ENCODE results near the gene STX18. TPM values are rescaled to one million over a fixed set of nuclear protein-coding genes. Genes with fewer than 3 reads are reported as not detected.

STX18 gene
- polyA plus RNA-seq, 4 donors = 24.2 to 55.0 (median 38.7) TPM

DNA sequence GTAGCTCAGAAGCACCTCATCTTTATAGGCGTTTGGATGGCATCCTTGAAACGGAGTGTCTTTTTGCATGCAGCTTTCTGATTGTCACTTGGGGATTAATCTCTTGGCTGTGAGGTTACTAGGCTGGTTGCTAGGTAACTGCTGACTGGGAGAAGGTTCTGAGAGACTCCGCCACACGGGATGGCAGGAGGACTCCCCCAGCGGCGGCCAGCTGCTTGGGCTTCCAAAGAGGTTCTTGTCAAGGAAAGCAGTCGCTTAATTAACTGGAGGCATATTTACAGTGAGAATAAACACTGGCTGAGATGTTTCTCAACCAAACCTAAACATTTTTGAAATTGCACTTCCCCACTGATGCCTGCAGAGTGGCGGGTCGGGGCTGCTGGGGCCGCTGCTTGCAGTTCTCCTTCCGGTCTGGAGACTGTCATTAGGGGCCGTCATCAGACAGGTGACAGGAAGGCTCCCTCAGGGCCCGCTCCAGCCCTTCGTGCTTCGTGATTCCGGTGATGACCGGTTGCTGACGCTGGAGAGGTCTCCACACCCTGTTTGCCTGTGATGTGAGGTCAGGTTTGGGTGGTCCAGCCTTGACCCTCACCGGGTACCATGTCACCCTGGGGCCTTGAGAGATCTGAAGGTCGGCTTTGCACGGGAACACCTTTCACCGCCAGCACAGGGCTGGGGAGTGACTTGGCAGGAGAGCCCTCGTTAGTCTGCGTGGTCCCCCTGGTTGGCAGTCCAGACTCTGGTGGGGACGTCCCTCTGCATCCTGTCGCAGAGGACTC lies 145.8 kb downstream of the STX18 start:
- H3K9me3 ChIP-seq (ENCODE audit: control insufficient read depth in 2 of 2, insufficient read depth in 1 of 2, low read depth in 1 of 2, low read length in 1 of 2) = no peaks in the 10 kb centered on the region
- H3K4me3 ChIP-seq (ENCODE audit: low read depth in 1 of 3, low read length in 3 of 3) = no peak overlapping the region
- DNase-seq (peak in 1 of 2 donors; percentile 46), FAIRE-seq (no peak)
- H3K27ac ChIP-seq (ENCODE audit: low read depth in 1 of 3, low read length in 2 of 3) = peak overlapping the region in 1 of 3 donors; percentile 69
- peaks cover 0 to 7% (median 0%) of the 10 kb centered on the region in 3 donors for H3K36me3 ChIP-seq (ENCODE audit: control insufficient read depth in 3 of 3, insufficient read depth in 2 of 3, low read depth in 1 of 3, low read length in 3 of 3)
- H3K27me3 ChIP-seq (ENCODE audit: control insufficient read depth in 3 of 3, insufficient read depth in 3 of 3, low read length in 3 of 3) = peaks cover 0 to 19% (median 2%) of the 10 kb centered on the region in 3 donors
- no peaks in the 10 kb centered on the region for H3K4me1 ChIP-seq (ENCODE audit: control insufficient read depth in 3 of 3, insufficient read depth in 2 of 3, low read depth in 1 of 3, low read length in 2 of 3)
- 26 to 49% (median 46%) methylated on average over 26 of the region's 26 CpGs for WGBS, 3 donors

- no peak overlapping the region for H3K4me3 ChIP-seq (ENCODE audit: low read depth in 1 of 3, low read length in 3 of 3)
- H3K27me3 ChIP-seq (ENCODE audit: control insufficient read depth in 3 of 3, insufficient read depth in 3 of 3, low read length in 3 of 3) = peaks cover 0 to 21% (median 2%) of the 10 kb centered on the region in 3 donors
- 46 to 59% (median 50%) methylated on average over 9 of the region's 9 CpGs for WGBS, 3 donors
Measured at GRCh38 chr4:4395371-4395770, 146.5 kb downstream of the STX18 start.

GRCh38 chr4:4394644-4395043 lies 147.2 kb downstream of the STX18 start:
- no peak overlapping the region for H3K27ac ChIP-seq (ENCODE audit: low read depth in 1 of 3, low read length in 2 of 3)
- 66 to 71% (median 69%) methylated on average over 9 of the region's 9 CpGs for WGBS, 3 donors
- DNase-seq = no peak
- H3K36me3 ChIP-seq (ENCODE audit: control insufficient read depth in 3 of 3, insufficient read depth in 2 of 3, low read depth in 1 of 3, low read length in 3 of 3) = peaks cover 0 to 7% (median 0%) of the 10 kb centered on the region in 3 donors
- H3K9me3 ChIP-seq (ENCODE audit: control insufficient read depth in 2 of 2, insufficient read depth in 1 of 2, low read depth in 1 of 2, low read length in 1 of 2) = no peaks in the 10 kb centered on the region
- FAIRE-seq = no peak
- no peak overlapping the region for H3K4me3 ChIP-seq (ENCODE audit: low read depth in 1 of 3, low read length in 3 of 3)
- H3K27me3 ChIP-seq (ENCODE audit: control insufficient read depth in 3 of 3, insufficient read depth in 3 of 3, low read length in 3 of 3) = peaks cover 0 to 21% (median 2%) of the 10 kb centered on the region in 3 donors
- no peaks in the 10 kb centered on the region for H3K4me1 ChIP-seq (ENCODE audit: control insufficient read depth in 3 of 3, insufficient read depth in 2 of 3, low read depth in 1 of 3, low read length in 2 of 3)

More at GRCh38 chr4:4395371-4395770, 146.5 kb downstream of the STX18 start:
- Histone ChIP-seq H3K27ac (ENCODE audit: low read depth in 1 of 3, low read length in 2 of 3) (no peak overlapping the region), H3K9me3 (ENCODE audit: control insufficient read depth in 2 of 2, insufficient read depth in 1 of 2, low read depth in 1 of 2, low read length in 1 of 2) (no peaks in the 10 kb centered on the region), H3K4me1 (ENCODE audit: control insufficient read depth in 3 of 3, insufficient read depth in 2 of 3, low read depth in 1 of 3, low read length in 2 of 3) (no peaks in the 10 kb centered on the region), H3K36me3 (ENCODE audit: control insufficient read depth in 3 of 3, insufficient read depth in 2 of 3, low read depth in 1 of 3, low read length in 3 of 3) (peaks cover 0 to 7% (median 0%) of the 10 kb centered on the region in 3 donors)
- FAIRE-seq = no peak
- DNase-seq = no peak

DNA sequence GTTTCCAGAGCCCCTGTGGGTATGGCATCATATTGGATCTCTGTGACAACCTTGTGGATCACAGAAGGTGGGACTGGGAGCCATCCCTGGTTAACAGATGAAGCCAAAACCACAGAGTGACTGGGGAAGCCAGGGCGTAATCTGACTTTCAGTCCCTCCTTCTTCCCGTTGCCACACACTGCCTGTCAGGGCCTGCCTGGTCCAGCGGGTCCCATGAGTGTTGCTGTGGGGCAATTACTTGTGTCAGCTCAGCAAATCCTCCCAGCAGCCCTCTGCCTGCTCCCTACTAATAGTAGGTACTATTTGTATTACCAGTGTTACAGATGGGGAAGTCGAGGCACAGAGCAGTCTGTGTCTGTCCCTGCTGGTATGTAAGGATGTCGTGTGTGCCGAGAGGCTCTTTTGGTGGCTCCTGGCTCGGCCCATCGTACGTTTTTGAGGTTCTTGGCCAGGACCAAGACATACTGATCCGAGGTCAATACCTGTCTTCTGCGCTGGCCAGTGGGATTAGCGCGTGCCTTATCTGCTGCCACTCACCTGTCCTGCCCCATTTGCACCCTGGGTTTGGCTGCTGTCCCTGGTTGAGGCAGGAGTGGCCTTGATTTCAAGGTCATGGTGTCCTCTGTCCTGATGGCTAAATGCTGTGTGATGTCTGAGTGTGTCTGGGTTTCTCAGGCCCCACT lies 149.2 kb downstream of the STX18 start:
- Histone ChIP-seq H3K36me3 (ENCODE audit: control insufficient read depth in 3 of 3, insufficient read depth in 2 of 3, low read depth in 1 of 3, low read length in 3 of 3) (peaks cover 0 to 7% (median 0%) of the 10 kb centered on the region in 3 donors), H3K9me3 (ENCODE audit: control insufficient read depth in 2 of 2, insufficient read depth in 1 of 2, low read depth in 1 of 2, low read length in 1 of 2) (no peaks in the 10 kb centered on the region), H3K27me3 (ENCODE audit: control insufficient read depth in 3 of 3, insufficient read depth in 3 of 3, low read length in 3 of 3) (peaks cover 5 to 33% (median 8%) of the 10 kb centered on the region in 3 donors), H3K4me1 (ENCODE audit: control insufficient read depth in 3 of 3, insufficient read depth in 2 of 3, low read depth in 1 of 3, low read length in 2 of 3) (no peaks in the 10 kb centered on the region), H3K27ac (ENCODE audit: low read depth in 1 of 3, low read length in 2 of 3) (no peak overlapping the region), H3K4me3 (ENCODE audit: low read depth in 1 of 3, low read length in 3 of 3) (no peak overlapping the region)
- FAIRE-seq = no peak
- WGBS, 3 donors = 71 to 87% (median 84%) methylated on average over 13 of the region's 13 CpGs
- no peak for DNase-seq

DNA sequence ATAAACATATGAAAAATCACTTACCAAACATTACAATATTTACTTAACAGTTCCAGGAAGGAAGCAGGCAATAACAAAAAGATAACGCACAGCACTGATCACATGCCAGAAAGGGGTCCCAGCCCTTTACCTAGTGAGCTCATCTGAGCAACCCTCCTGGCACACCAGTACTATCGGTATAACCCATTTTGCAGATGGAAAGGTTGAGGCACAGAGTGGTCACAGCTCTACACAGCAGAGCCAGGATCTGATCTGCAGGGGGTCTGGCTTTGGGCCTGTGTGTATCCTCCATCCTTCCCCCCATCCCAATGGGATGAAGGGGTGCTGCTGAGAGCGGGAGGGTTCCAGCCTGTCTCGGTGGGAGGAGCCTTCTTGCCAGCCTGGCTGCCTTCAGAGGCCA lies 150.0 kb downstream of the STX18 start:
- Histone ChIP-seq H3K27ac (ENCODE audit: low read depth in 1 of 3, low read length in 2 of 3) (no peak overlapping the region), H3K4me1 (ENCODE audit: control insufficient read depth in 3 of 3, insufficient read depth in 2 of 3, low read depth in 1 of 3, low read length in 2 of 3) (no peaks in the 10 kb centered on the region), H3K9me3 (ENCODE audit: control insufficient read depth in 2 of 2, insufficient read depth in 1 of 2, low read depth in 1 of 2, low read length in 1 of 2) (no peaks in the 10 kb centered on the region), H3K36me3 (ENCODE audit: control insufficient read depth in 3 of 3, insufficient read depth in 2 of 3, low read depth in 1 of 3, low read length in 3 of 3) (peaks cover 0 to 7% (median 0%) of the 10 kb centered on the region in 3 donors), H3K27me3 (ENCODE audit: control insufficient read depth in 3 of 3, insufficient read depth in 3 of 3, low read length in 3 of 3) (peaks cover 5 to 35% (median 13%) of the 10 kb centered on the region in 3 donors), H3K4me3 (ENCODE audit: low read depth in 1 of 3, low read length in 3 of 3) (no peak overlapping the region)
- FAIRE-seq (no peak), DNase-seq (no peak)
- WGBS, 3 donors = 53 to 70% (median 57%) methylated on average over 4 of the region's 4 CpGs

DNA sequence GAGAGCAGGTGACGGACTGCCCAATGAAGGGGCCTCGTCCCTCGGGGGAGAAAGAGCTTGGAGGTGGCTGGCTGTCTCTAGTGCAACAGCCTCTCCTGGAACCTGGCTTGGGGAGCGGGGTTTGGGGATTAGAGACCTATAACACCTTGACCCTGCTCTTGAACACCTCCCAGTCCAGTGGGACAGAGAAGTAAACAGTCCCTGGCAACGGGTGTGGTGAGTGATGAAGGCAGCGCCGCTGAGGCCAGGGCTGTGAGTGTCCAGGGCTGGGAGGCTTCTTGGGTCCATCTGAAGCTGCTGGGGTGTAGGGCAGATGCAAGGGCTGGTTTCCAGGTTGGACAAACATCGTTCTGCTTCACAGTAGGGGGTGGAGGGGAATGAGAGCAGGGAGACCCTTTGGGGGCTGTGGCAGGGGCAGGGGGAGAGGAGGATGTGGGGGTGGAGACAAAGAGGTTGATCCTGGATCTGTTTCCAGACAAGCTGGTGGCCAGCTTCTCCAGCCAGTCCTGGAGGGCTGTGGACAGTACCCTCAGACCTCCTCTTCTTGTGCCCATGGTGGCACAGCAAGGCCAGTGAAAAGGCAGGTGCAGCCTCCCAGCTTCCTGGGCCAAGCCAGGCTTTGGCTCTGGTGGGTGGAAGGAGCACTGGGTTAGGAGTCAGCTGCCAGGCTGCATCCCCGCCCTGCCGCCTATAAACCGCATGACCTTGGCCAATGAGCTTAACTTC lies 151.2 kb downstream of the STX18 start:
- Histone ChIP-seq H3K36me3 (ENCODE audit: control insufficient read depth in 3 of 3, insufficient read depth in 2 of 3, low read depth in 1 of 3, low read length in 3 of 3) (peaks cover 0 to 7% (median 0%) of the 10 kb centered on the region in 3 donors), H3K27me3 (ENCODE audit: control insufficient read depth in 3 of 3, insufficient read depth in 3 of 3, low read length in 3 of 3) (peaks cover 9 to 38% (median 18%) of the 10 kb centered on the region in 3 donors), H3K9me3 (ENCODE audit: control insufficient read depth in 2 of 2, insufficient read depth in 1 of 2, low read depth in 1 of 2, low read length in 1 of 2) (no peaks in the 10 kb centered on the region), H3K27ac (ENCODE audit: low read depth in 1 of 3, low read length in 2 of 3) (no peak overlapping the region), H3K4me3 (ENCODE audit: low read depth in 1 of 3, low read length in 3 of 3) (no peak overlapping the region), H3K4me1 (ENCODE audit: control insufficient read depth in 3 of 3, insufficient read depth in 2 of 3, low read depth in 1 of 3, low read length in 2 of 3) (no peaks in the 10 kb centered on the region)
- 61 to 69% (median 67%) methylated on average over 11 of the region's 11 CpGs for WGBS, 3 donors
- FAIRE-seq (no peak), DNase-seq (no peak)

DNA sequence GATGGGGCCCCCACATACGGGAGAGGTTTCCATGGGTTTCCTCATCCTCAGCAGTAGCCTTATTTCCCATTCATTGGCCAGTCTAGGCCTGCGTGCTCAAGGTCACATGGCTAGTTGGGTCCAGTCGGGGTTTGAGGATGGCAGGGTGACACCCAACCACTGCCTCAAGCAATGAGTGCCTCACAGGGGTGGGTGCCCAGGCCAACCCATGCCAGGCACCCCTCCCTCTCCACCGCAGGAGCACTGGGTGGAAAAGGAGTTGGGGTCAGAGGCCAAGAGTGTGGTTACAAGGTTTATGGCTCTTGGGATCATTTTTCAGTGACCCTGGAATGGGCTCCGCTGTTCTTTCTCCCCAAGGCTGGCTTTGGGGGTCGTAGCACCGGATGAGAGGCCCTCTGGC lies 151.8 kb downstream of the STX18 start:
- H3K4me1 ChIP-seq (ENCODE audit: control insufficient read depth in 3 of 3, insufficient read depth in 2 of 3, low read depth in 1 of 3, low read length in 2 of 3) = no peaks in the 10 kb centered on the region
- DNase-seq = no peak
- peaks cover 13 to 42% (median 18%) of the 10 kb centered on the region in 3 donors for H3K27me3 ChIP-seq (ENCODE audit: control insufficient read depth in 3 of 3, insufficient read depth in 3 of 3, low read length in 3 of 3)
- 55 to 70% (median 65%) methylated on average over 7 of the region's 7 CpGs for WGBS, 3 donors
- H3K9me3 ChIP-seq (ENCODE audit: control insufficient read depth in 2 of 2, insufficient read depth in 1 of 2, low read depth in 1 of 2, low read length in 1 of 2) = no peaks in the 10 kb centered on the region
- no peak overlapping the region for H3K27ac ChIP-seq (ENCODE audit: low read depth in 1 of 3, low read length in 2 of 3)
- FAIRE-seq = no peak
- H3K36me3 ChIP-seq (ENCODE audit: control insufficient read depth in 3 of 3, insufficient read depth in 2 of 3, low read depth in 1 of 3, low read length in 3 of 3) = peaks cover 0 to 7% (median 0%) of the 10 kb centered on the region in 3 donors
- H3K4me3 ChIP-seq (ENCODE audit: low read depth in 1 of 3, low read length in 3 of 3) = no peak overlapping the region
